Measurements from ENCODE around the gene CCBE1.

The CCBE1 gene

GRCh38 chr18:59414111-59414653 lies 283.0 kb downstream of the CCBE1 start:
- TF ChIP-seq FOXP2 (optimal IDR thresholded peaks at IDR 0.05; ENCODE audit: borderline replicate concordance, extremely low read depth, extremely low read length, insufficient read depth) (no peak), POLR2AphosphoS5 (IDR thresholded peaks at IDR 0.05; ENCODE audit: low read depth, low read length) (no peak), TAF1 (IDR thresholded peaks at IDR 0.05; ENCODE audit: borderline replicate concordance, insufficient read depth, low read length) (no peak), SIN3A (IDR thresholded peaks at IDR 0.05; ENCODE audit: borderline replicate concordance, insufficient read depth, low read length) (no peak), REST (IDR thresholded peaks at IDR 0.05; ENCODE audit: insufficient read depth in 1 of 2, low read depth in 2 of 2, low read length in 2 of 2) (no peak)

GRCh38 chr18:59402432-59403090 lies 294.7 kb downstream of the CCBE1 start:
- TF ChIP-seq FOXP2 (optimal IDR thresholded peaks at IDR 0.05; ENCODE audit: borderline replicate concordance, extremely low read depth, extremely low read length, insufficient read depth), result peak; percentile 49
- TF ChIP-seq SIN3A (IDR thresholded peaks at IDR 0.05; ENCODE audit: borderline replicate concordance, insufficient read depth, low read length), result no peak

GRCh38 chr18:59400407-59400806 lies 296.8 kb downstream of the CCBE1 start:
- TF ChIP-seq TAF1 (IDR thresholded peaks at IDR 0.05; ENCODE audit: borderline replicate concordance, insufficient read depth, low read length), result no peak
- no peak for TF ChIP-seq FOXP2 (optimal IDR thresholded peaks at IDR 0.05; ENCODE audit: borderline replicate concordance, extremely low read depth, extremely low read length, insufficient read depth)
- TF ChIP-seq REST (IDR thresholded peaks at IDR 0.05; ENCODE audit: insufficient read depth in 1 of 2, low read depth in 2 of 2, low read length in 2 of 2), result no peak
- no peak for TF ChIP-seq SIN3A (IDR thresholded peaks at IDR 0.05; ENCODE audit: borderline replicate concordance, insufficient read depth, low read length)
- TF ChIP-seq POLR2AphosphoS5 (IDR thresholded peaks at IDR 0.05; ENCODE audit: low read depth, low read length), result no peak

GRCh38 chr18:59395226-59396175 lies 301.7 kb downstream of the CCBE1 start:
- TF ChIP-seq POLR2AphosphoS5 (IDR thresholded peaks at IDR 0.05; ENCODE audit: low read depth, low read length) (no peak), SIN3A (IDR thresholded peaks at IDR 0.05; ENCODE audit: borderline replicate concordance, insufficient read depth, low read length) (no peak), TAF1 (IDR thresholded peaks at IDR 0.05; ENCODE audit: borderline replicate concordance, insufficient read depth, low read length) (no peak), FOXP2 (optimal IDR thresholded peaks at IDR 0.05; ENCODE audit: borderline replicate concordance, extremely low read depth, extremely low read length, insufficient read depth) (no peak), REST (IDR thresholded peaks at IDR 0.05; ENCODE audit: insufficient read depth in 1 of 2, low read depth in 2 of 2, low read length in 2 of 2) (no peak)

- no peak for TF ChIP-seq POLR2AphosphoS5 (IDR thresholded peaks at IDR 0.05; ENCODE audit: low read depth, low read length)
- no peak for TF ChIP-seq REST (IDR thresholded peaks at IDR 0.05; ENCODE audit: insufficient read depth in 1 of 2, low read depth in 2 of 2, low read length in 2 of 2)
- TF ChIP-seq FOXP2 (optimal IDR thresholded peaks at IDR 0.05; ENCODE audit: borderline replicate concordance, extremely low read depth, extremely low read length, insufficient read depth), result no peak
- TF ChIP-seq TAF1 (IDR thresholded peaks at IDR 0.05; ENCODE audit: borderline replicate concordance, insufficient read depth, low read length), result no peak
- no peak for TF ChIP-seq SIN3A (IDR thresholded peaks at IDR 0.05; ENCODE audit: borderline replicate concordance, insufficient read depth, low read length)
Measured at GRCh38 chr18:59393381-59393780, 303.8 kb downstream of the CCBE1 start.

Measured in PFSK-1 (cell line).